Measurements from ENCODE around the gene CARS1. TPM values are rescaled to one million over a fixed set of nuclear protein-coding genes. Genes with fewer than 3 reads are reported as not detected.

Gene CARS1
- total RNA-seq, 1 donor from 2014 or later, result 60.7 TPM

- no peak for DNase-seq (ENCODE audit: low read depth)
These were observed 62.9 kb downstream of the CARS1 start for GRCh38 chr11:2994336-2994730.

GRCh38 chr11:2992997-2993325 is 64.3 kb downstream of the CARS1 start:
- DNase-seq (ENCODE audit: low read depth), result no peak

DNA sequence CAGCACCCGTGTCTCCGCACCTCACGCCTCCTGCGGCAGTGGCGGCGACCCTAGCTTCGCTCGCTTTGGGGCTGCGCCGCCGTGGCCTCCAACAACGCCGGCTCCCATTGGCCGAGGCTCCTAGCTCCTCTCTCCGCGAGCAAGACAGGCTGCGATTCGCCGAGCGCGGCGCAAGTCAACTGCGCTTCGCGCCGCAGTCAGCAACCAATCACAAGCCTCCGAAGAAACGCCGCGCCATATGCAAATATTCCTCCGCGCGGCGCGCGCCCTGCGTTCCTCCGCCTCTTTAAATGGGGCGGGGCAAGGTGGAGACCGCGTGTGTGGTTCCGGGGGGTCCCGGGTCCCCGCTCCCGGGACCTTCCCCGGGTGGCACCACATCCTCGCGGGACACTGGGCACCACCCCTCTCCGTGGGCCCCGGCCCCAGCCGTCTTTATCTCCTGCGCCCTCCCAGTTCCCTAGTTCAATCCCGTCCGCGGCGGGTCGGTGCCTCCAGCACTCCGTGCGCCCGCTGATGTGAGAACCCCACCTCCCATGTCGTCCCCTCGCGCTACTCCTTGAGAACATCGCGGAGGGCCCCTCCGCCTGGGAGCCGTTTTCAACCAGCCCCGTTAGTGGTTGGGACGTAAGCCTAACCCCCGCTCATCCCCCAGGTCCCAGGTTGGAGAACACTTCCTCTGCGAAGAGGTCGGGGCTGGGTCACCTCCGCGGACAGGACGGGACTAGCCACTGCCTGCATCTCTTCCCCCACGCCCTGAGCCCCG is 64.8 kb downstream of the CARS1 start, which contains the start of gene NAP1L4:
Gene NAP1L4 (minus strand): TSS at position 96 of the 763 bp plus-strand sequence. CDS start 13,109 bp downstream, outside the sequence.
- peak; percentile 96 for DNase-seq (ENCODE audit: low read depth)

GRCh38 chr11:2991452-2992233 is 65.6 kb downstream of the CARS1 start:
- DNase-seq (ENCODE audit: low read depth), result peak; percentile 53

GRCh38 chr11:2990617-2991451 is 66.4 kb downstream of the CARS1 start:
- DNase-seq (ENCODE audit: low read depth), result peak; percentile 8

- DNase-seq (ENCODE audit: low read depth), result no peak
These were observed 67.7 kb downstream of the CARS1 start for GRCh38 chr11:2989551-2989950.

DNA sequence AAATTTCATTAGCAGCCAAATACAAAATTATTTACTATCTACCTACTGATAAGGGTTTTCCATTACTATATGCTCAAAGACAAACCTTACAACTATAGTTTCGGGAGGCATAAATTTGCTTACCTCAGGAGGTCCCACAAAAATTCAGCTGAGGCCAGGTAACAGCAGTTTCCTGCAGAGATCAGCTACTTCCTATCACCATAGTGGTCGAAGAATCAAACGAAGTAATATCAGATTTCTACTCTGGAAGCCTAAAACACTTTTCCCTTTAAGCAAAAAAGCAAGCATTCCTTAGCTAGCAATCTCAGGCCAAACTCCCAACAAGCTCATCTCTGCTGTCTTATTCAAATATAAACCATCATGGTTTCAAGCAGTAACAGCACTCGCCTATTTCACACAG is 68.2 kb downstream of the CARS1 start:
- DNase-seq (ENCODE audit: low read depth), result no peak

GRCh38 chr11:2987881-2988861 is 69.1 kb downstream of the CARS1 start:
- no peak for DNase-seq (ENCODE audit: low read depth)

- DNase-seq (ENCODE audit: low read depth), result no peak
These were observed 73.3 kb downstream of the CARS1 start for GRCh38 chr11:2983908-2984307.

- no peak for DNase-seq (ENCODE audit: low read depth)
These were observed 75.0 kb downstream of the CARS1 start for GRCh38 chr11:2982214-2982613.

GRCh38 chr11:2981130-2981529 is 76.1 kb downstream of the CARS1 start:
- DNase-seq (ENCODE audit: low read depth), result no peak

DNA sequence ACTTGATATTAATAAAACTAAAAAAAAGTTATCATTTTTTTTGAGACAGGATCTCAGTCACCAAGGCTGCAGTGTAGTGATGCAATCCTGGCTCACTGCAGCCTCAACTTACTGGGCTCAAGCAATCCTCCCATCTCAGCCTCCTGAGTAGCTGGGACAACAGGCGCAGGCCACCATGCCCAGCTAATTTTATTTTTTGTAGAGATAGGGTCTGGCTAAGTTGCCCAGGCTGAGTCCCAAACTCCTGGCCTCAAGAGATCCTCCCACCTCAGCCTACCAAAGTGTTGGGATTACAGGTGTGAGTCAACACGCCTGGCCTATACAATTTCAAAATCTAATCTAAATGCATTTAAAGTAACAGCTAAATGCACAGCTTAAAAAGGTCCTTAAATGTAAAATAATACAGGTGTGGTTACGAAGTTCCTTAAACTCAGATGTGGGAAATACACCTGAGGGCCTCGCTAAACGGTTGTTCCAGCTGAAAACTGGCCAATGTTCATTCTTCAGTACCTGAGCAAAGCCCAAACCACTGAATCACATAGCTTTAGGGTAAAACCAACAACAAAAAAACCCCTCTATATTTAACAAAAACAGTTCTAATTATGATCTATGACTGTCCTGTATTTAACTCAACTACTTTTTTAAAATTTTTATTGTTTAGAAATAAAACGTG is 76.9 kb downstream of the CARS1 start:
- no peak for DNase-seq (ENCODE audit: low read depth)

DNA sequence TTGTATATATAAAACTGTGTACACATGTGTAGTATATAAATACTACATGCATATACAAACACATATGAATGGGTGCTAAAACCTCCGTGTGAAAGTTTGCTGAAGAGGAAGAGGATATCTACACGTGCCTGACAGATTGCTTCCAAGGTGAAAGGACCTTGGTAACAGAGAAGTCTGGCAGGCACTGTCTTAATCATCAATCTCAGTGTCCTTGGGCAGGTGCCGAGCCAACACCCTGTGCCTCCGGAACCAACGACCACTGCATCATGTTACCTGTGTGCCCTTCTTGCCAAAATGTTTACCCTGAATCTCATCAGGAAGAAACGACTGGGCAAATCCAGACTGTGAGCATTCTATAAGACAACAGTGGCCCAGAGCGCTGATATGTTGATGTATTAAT is 80.1 kb downstream of the CARS1 start:
- DNase-seq (ENCODE audit: low read depth), result no peak

DNA sequence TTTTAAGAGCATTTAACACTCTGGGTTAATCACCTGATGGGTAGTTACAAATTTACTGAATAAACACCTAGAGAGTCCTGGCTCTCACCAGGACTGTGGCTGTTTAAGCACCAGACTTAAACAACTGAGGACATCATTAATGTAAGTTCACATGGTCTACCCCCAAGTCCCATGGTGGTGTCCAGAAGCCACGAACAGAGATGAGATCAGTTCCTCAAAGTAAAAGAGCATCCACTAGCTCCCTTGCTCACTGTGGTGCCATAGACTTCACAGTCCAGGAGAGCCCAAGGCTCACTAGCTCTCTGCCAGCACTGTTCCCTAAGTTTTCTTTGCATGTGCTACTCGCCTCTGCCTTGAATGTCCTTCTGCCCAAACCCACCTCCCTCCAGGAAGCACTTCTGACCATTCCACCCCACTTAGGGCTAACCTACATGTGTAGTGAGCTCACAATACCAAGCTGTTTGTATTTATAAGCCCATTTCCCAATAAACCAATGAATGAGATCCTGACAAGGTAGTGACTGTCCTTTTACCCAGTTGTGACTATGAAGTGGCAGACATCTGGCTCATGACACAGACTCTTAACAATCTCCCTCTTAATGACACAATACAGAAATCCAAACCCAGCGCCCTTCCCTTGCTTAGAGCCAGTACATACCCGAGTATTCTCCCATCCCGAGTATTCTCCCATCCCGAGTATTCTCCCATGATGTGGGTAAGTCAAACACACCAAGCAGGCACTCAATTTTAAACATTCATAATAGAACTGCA is 80.7 kb downstream of the CARS1 start:
- peak; percentile 79 for DNase-seq (ENCODE audit: low read depth)

- DNase-seq (ENCODE audit: low read depth), result peak; percentile 81
These were observed 81.6 kb downstream of the CARS1 start for GRCh38 chr11:2975594-2975993.

DNA sequence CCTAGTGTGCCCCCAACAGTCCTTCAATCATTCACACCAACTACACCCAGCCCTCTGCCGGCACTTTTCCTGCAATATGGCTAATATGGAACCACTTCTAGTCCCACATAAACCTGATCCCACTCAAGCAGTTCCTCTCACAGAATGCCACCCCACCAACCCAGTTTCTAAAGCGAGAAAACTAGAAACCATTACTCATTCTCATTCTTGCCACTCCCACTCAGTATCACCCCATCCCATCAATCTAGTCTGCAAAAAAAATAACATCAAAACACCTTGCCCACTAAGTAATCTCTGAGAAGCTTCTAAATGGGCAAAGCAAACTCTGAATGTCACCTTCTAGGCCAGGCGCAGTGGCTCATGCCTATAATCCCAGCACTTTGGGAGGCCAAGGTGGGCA is 83.0 kb downstream of the CARS1 start:
- no peak for DNase-seq (ENCODE audit: low read depth)

DNA sequence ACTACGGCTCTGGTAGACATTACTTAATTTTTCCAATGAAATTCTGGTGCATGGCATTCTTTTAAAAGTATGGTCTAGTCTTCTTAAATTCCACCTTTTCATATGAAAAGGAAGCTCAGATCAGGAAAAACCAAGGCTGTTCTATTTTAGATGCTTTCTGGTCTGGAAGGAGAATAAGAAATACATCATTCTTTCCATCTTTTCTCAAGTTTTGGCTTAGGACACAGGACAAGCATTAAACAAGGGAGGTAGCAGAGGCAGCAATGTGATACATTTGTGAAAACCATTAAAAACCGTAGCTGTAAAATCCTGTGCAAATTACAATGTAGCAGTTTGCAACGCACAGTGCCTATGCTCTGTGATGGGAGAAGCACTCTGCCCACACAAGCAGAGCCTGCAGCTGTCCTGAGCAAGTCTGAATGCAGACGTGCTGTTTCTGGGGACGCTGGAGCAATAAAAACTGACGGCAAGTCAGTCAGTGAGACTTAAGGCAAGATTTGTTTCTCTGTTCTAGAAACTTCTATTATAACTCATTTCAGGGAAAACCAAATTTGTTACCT is 88.8 kb downstream of the CARS1 start:
- no peak for DNase-seq (ENCODE audit: low read depth)

- DNase-seq (ENCODE audit: low read depth), result no peak
These were observed 92.4 kb downstream of the CARS1 start for GRCh38 chr11:2964782-2965181.

GRCh38 chr11:2963761-2964160 is 93.5 kb downstream of the CARS1 start:
- DNase-seq (ENCODE audit: low read depth), result no peak

All from myocyte (in vitro differentiated cells).